Measurements from ENCODE around the gene UTF1.
A peak's percentile ranks its signal among the peaks of the same experiment; 100 is the strongest.

Gene UTF1

GRCh38 chr10:133247681-133248333, 17.8 kb downstream of the UTF1 start:
- DNase-seq (ENCODE audit: low read depth, low spot score) = no peak

GRCh38 chr10:133248334-133248715, 18.3 kb downstream of the UTF1 start:
- DNase-seq (ENCODE audit: low read depth, low spot score) = no peak

- no peak for DNase-seq (ENCODE audit: low read depth, low spot score)
These were observed 19.2 kb downstream of the UTF1 start for GRCh38 chr10:133249094-133249780.

- no peak for DNase-seq (ENCODE audit: low read depth, low spot score)
These were observed 20.1 kb downstream of the UTF1 start for GRCh38 chr10:133249975-133250754.

- no peak for DNase-seq (ENCODE audit: low read depth, low spot score)
These were observed 21.6 kb downstream of the UTF1 start for GRCh38 chr10:133251388-133252222.

GRCh38 chr10:133252223-133252552, 22.2 kb downstream of the UTF1 start:
- DNase-seq (ENCODE audit: low read depth, low spot score) = no peak

GRCh38 chr10:133253361-133253955, 23.4 kb downstream of the UTF1 start:
- DNase-seq (ENCODE audit: low read depth, low spot score) = no peak

GRCh38 chr10:133254421-133255120, 24.6 kb downstream of the UTF1 start:
- DNase-seq (ENCODE audit: low read depth, low spot score) = no peak

- DNase-seq (ENCODE audit: low read depth, low spot score) = no peak
These were observed 25.3 kb downstream of the UTF1 start for GRCh38 chr10:133255323-133255722.

GRCh38 chr10:133257489-133258065, 27.6 kb downstream of the UTF1 start:
- DNase-seq (ENCODE audit: low read depth, low spot score) = no peak

- DNase-seq (ENCODE audit: low read depth, low spot score) = no peak
These were observed 28.2 kb downstream of the UTF1 start for GRCh38 chr10:133258066-133258817.

GRCh38 chr10:133258818-133259601, 29.0 kb downstream of the UTF1 start:
- peak; percentile 49 for DNase-seq (ENCODE audit: low read depth, low spot score)

GRCh38 chr10:133259602-133259989, 29.6 kb downstream of the UTF1 start:
- DNase-seq (ENCODE audit: low read depth, low spot score) = no peak

GRCh38 chr10:133260895-133261725, 31.1 kb downstream of the UTF1 start:
- DNase-seq (ENCODE audit: low read depth, low spot score) = no peak

- peak; percentile 63 for DNase-seq (ENCODE audit: low read depth, low spot score)
These were observed 31.8 kb downstream of the UTF1 start for GRCh38 chr10:133261726-133262325.

- no peak for DNase-seq (ENCODE audit: low read depth, low spot score)
These were observed 32.7 kb downstream of the UTF1 start for GRCh38 chr10:133262696-133263095.

- no peak for DNase-seq (ENCODE audit: low read depth, low spot score)
These were observed 33.7 kb downstream of the UTF1 start for GRCh38 chr10:133263674-133264073.

- DNase-seq (ENCODE audit: low read depth, low spot score) = no peak
These were observed 34.4 kb downstream of the UTF1 start for GRCh38 chr10:133264461-133264860.
